Panc1 (cell line): ENCODE measurements around the gene OXCT2. TPM values are rescaled to one million over a fixed set of nuclear protein-coding genes. Genes with fewer than 3 reads are reported as not detected.
"Not testable (repeated sequence)": the region's sequence is repeated elsewhere in the genome, so short reads cannot be mapped to it uniquely, and the experiment has no call there.

Experiments used
- ATAC-seq: fragments of 200-7000 bp; cut with Tn5 transposase; 2 replicates; pipeline ENCODE4 v1.9.1; 2020; ENCODE audit warnings: mild to moderate bottlenecking, moderate library complexity
- BruUV-seq: library from RNA; stranded (reverse); fragments of 400-500 nt; replicated peaks from 2 replicates; lab custom pipeline; 2021; lab: Mats Ljungman, UMichigan
- CTCF ChIA-PET: fragments of 300-600 bp; sonication (Branson Sonifier 250); formaldehyde crosslinking; loops from one replicate; lab custom pipeline; 2022; ENCODE audit warnings: antibody characterized with exemption; lab: Charles Lee
- POLR2A ChIA-PET: fragments of 300-600 bp; sonication (Branson Sonifier 250); formaldehyde crosslinking; loops from one replicate; lab custom pipeline; 2022; ENCODE audit warnings: antibody characterized with exemption; lab: Charles Lee
- DNase-seq: peaks from one replicate; pipeline ENCODE4 v3.0.0-alpha.2; 2010; ENCODE audit warnings: low read depth, low spot score
- H3K27ac ChIP-seq: 2 replicates; pipeline ENCODE4 v1.5.1; 2011; ENCODE audit warnings: mild to moderate bottlenecking, low read length, inconsistent platforms
- H3K27me3 ChIP-seq: fragments of 200-500 bp; sonication (Bioruptor generic); 2 replicates; pipeline ENCODE4 v1.6.0; 2014; ENCODE audit warnings: low read length, inconsistent platforms; ENCODE audit not compliant: control insufficient read depth, insufficient read depth
- H3K36me3 ChIP-seq: fragments of 200-500 bp; sonication (Bioruptor generic); 2 replicates; pipeline ENCODE4 v1.5.1; 2014; ENCODE audit warnings: inconsistent platforms, mild to moderate bottlenecking, low read length, moderate library complexity; ENCODE audit not compliant: control insufficient read depth, insufficient read depth
- H3K4me1 ChIP-seq: 2 replicates; pipeline ENCODE4 v1.5.1; 2011; ENCODE audit warnings: inconsistent platforms, mild to moderate bottlenecking, low read length, moderate library complexity; ENCODE audit not compliant: control insufficient read depth, insufficient read depth
- H3K4me3 ChIP-seq, 2 experiments: 2 replicates each; pipeline ENCODE4 v1.5.1; 2011 to 2012; ENCODE audit warnings: low read depth in 2 of 2, low read length in 2 of 2, mild to moderate bottlenecking in 2 of 2, inconsistent platforms in 1 of 2, moderate library complexity in 1 of 2
- H3K9me3 ChIP-seq: fragments of 200-500 bp; sonication (Bioruptor generic); 2 replicates; pipeline ENCODE4 v1.5.1; 2014; ENCODE audit warnings: low read depth, mild to moderate bottlenecking, inconsistent platforms, low read length, moderate library complexity; ENCODE audit not compliant: control insufficient read depth, insufficient read depth
- POLR2AphosphoS5 ChIP-seq: IDR thresholded peaks from 2 replicates; pipeline ENCODE4 v1.6.1; 2012; ENCODE audit warnings: mild to moderate bottlenecking, low read depth, low read length, moderate library complexity
- SIN3A ChIP-seq: IDR thresholded peaks from 2 replicates; pipeline ENCODE4 v1.6.1; 2012; ENCODE audit warnings: low read depth, mild to moderate bottlenecking, low read length, moderate library complexity, borderline replicate concordance; ENCODE audit not compliant: insufficient read depth
- TCF7L2 ChIP-seq: IDR thresholded peaks from 2 replicates; pipeline ENCODE4 v1.6.1; 2011; ENCODE audit warnings: mild to moderate bottlenecking, low read depth, low read length, inconsistent platforms
- in situ Hi-C: cut with HindIII; loops from 2 replicates; pipeline ENCODE4 v1.10.0; 2016; ENCODE audit warnings: low sequenced_read_pairs, low pct_unique_long_range_greater_than_20kb
- intact Hi-C: fragments of 100-400 bp; cut with micrococcal nuclease; formaldehyde crosslinking; loops from one replicate; pipeline ENCODE4 v1.10.0; 2022; ENCODE audit not compliant: unreplicated experiment
- total RNA-seq: library from RNA; stranded (reverse); gene quantifications from one replicate; pipeline ENCODE4 v1.2.1, GENCODE V29; 2021; ENCODE audit not compliant: unreplicated experiment
- TF ChIP-seq, protein P1 (sequence below): fragments of 450-650 bp; IDR thresholded peaks from 2 replicates; pipeline ENCODE4 v1.5.1; 2017; ENCODE audit warnings: mild to moderate bottlenecking
- TF ChIP-seq, protein P2 (sequence below), 2 experiments: IDR thresholded peaks; 2 replicates each; pipeline ENCODE4 v1.6.1; 2011 to 2012; ENCODE audit warnings: low read depth in 2 of 2, control low read depth in 1 of 2, low read length in 1 of 2, mild to moderate bottlenecking in 1 of 2, moderate library complexity in 1 of 2; ENCODE audit not compliant: insufficient read depth in 1 of 2

The OXCT2 gene
- total RNA-seq, 1 experiment from 2014 or later: 1.9 TPM

DNA sequence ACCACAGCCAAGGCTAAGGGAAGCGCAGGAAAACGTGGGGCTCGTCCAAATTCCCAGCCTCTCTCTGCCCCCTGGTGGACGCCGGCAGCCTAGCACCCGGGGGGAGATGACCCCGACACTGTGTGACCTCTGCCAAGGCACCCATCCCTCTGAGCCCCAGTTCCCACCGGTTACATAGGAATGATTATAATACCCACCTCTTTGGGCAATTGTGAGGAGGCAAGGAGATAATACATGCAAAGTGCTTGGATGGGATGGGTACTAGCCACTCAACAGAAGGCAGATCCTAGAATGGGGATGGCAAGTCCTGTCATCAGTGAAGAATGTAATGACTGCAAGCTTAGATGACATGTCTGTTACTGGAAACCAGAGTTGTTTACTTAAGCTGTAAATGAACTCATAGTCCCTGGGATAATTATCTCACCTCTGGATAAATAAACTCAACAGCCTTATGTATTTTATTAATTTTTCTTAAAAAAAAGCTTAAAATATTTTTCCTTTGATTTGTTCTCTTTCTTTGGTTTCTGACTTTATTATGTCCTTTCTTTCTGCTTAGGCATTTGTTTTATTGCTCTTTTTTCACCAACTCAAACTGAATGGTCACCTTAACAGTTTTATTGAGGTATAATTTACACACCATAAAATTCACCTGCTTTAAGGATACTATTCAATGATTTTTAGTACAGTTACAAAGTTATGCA lies 28.8 kb upstream of the OXCT2 start:
- BruUV-seq: no TSS peak
- POLR2A ChIA-PET: no interaction called here
- intact Hi-C loops: no loop called here
- H3K4me3 ChIP-seq: no peak overlapping the region
- TF ChIP-seq TCF7L2 (no peak), POLR2AphosphoS5 (no peak), SIN3A (no peak)
- TF ChIP-seq, protein P1, sequence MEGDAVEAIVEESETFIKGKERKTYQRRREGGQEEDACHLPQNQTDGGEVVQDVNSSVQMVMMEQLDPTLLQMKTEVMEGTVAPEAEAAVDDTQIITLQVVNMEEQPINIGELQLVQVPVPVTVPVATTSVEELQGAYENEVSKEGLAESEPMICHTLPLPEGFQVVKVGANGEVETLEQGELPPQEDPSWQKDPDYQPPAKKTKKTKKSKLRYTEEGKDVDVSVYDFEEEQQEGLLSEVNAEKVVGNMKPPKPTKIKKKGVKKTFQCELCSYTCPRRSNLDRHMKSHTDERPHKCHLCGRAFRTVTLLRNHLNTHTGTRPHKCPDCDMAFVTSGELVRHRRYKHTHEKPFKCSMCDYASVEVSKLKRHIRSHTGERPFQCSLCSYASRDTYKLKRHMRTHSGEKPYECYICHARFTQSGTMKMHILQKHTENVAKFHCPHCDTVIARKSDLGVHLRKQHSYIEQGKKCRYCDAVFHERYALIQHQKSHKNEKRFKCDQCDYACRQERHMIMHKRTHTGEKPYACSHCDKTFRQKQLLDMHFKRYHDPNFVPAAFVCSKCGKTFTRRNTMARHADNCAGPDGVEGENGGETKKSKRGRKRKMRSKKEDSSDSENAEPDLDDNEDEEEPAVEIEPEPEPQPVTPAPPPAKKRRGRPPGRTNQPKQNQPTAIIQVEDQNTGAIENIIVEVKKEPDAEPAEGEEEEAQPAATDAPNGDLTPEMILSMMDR: peak; percentile 96
- peaks cover 10% of the 10 kb centered on the region; the same call in 1 of the 2 replicates for H3K4me1 ChIP-seq
- peak; percentile 77 for DNase-seq
- CTCF ChIA-PET: interaction anchor here (0.7 to 0.8 kb wide), 4 partner anchors 10 to 215 kb away, joined by 3 to 5 read pairs (median 4); no protein-coding TSS in a partner anchor
- no peaks in the 10 kb centered on the region for H3K36me3 ChIP-seq
- peak; percentile 92 for ATAC-seq
- no peaks in the 10 kb centered on the region for H3K9me3 ChIP-seq
- H3K27me3 ChIP-seq: no peaks in the 10 kb centered on the region
- H3K27ac ChIP-seq: no peak overlapping the region
- in situ Hi-C loops: no loop called here

DNA sequence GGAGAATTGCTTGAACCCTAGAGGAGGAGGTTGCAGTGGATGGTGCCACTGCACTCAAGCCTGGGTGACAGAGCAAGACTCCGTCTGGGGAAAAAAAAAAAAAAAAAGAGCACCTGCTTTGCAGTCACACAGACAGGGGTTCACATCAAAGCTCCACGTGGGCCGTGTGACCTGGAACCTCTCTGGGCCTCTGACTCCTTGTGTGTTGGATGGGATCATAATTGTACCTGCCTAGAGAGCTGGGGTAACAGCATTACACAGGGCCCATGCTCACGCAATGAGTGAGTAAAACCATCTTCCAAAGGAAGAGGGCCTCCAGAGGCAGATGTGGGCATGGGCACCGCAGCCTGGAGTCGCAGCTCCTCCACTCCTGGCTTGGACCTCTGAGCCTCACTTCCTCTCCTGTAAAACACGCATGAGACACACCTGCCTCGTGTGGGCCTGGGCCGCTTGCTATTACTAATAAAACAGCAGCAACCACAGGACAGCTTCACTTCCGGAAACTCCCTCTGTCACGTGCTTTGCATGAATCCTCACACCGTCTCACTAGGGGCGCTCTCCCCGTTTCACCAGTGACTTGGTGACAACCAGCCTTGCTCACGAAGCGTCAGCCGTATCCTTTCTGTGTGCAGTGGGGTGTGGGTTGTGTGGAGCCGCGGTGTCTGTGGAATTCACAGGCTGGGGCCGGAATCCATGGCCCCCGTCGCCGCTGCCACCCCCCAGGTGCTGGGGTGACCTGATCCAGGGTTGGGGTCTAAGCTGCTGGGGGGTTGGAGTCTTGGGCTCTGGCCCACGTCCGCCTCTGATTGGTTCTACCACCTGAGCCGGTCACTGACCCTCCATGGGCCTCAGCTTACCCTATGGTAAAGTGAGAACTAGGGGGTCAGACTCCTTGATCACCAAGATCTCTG lies 28.0 kb upstream of the OXCT2 start:
- H3K27me3 ChIP-seq, BruUV-seq, H3K4me3 ChIP-seq, H3K4me1 ChIP-seq, in situ Hi-C loops, H3K27ac ChIP-seq, H3K9me3 ChIP-seq, H3K36me3 ChIP-seq, DNase-seq, intact Hi-C loops: not testable (repeated sequence)
- peak; percentile 67 for ATAC-seq
- ChIA-PET CTCF (interaction anchor here (0.7 kb wide), 1 partner anchor 220 kb away, joined by 6 read pairs; no protein-coding TSS in a partner anchor), POLR2A (interaction anchor here (0.7 kb wide), 1 partner anchor 408 kb away, joined by 3 read pairs; no protein-coding TSS in a partner anchor)

DNA sequence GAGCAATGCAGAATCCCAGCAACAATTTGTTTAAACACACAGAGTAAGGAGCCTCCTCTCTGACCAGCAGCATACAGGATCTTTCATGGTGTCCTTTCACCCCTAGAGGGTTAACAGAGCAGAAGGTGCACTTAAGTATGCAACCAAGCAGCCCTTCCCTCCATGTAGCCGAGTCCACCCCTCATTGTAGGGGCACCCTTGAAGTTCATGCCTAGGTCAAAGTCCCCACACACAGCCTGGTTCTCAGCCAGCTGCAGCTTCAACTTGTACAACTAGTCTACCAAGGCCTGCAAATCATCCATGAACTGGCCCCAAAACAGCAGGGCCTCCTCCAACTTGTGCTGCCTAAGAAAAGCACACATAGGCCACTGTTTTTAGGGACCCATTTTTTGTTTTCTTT lies 24.5 kb upstream of the OXCT2 start:
- intact Hi-C loops (no loop called here), in situ Hi-C loops (no loop called here)
- no peak for DNase-seq
- no TSS peak for BruUV-seq
- Histone ChIP-seq H3K4me1 (peaks cover 10% of the 10 kb centered on the region; the same call in 1 of the 2 replicates), H3K27me3 (no peaks in the 10 kb centered on the region), H3K9me3 (no peaks in the 10 kb centered on the region), H3K4me3 (no peak overlapping the region), H3K27ac (no peak overlapping the region), H3K36me3 (no peaks in the 10 kb centered on the region)
- no peak for ATAC-seq
- ChIA-PET CTCF (no interaction called here), POLR2A (no interaction called here)
- TF ChIP-seq POLR2AphosphoS5 (no peak), TCF7L2 (no peak), SIN3A (no peak)
- TF ChIP-seq, protein P2, sequence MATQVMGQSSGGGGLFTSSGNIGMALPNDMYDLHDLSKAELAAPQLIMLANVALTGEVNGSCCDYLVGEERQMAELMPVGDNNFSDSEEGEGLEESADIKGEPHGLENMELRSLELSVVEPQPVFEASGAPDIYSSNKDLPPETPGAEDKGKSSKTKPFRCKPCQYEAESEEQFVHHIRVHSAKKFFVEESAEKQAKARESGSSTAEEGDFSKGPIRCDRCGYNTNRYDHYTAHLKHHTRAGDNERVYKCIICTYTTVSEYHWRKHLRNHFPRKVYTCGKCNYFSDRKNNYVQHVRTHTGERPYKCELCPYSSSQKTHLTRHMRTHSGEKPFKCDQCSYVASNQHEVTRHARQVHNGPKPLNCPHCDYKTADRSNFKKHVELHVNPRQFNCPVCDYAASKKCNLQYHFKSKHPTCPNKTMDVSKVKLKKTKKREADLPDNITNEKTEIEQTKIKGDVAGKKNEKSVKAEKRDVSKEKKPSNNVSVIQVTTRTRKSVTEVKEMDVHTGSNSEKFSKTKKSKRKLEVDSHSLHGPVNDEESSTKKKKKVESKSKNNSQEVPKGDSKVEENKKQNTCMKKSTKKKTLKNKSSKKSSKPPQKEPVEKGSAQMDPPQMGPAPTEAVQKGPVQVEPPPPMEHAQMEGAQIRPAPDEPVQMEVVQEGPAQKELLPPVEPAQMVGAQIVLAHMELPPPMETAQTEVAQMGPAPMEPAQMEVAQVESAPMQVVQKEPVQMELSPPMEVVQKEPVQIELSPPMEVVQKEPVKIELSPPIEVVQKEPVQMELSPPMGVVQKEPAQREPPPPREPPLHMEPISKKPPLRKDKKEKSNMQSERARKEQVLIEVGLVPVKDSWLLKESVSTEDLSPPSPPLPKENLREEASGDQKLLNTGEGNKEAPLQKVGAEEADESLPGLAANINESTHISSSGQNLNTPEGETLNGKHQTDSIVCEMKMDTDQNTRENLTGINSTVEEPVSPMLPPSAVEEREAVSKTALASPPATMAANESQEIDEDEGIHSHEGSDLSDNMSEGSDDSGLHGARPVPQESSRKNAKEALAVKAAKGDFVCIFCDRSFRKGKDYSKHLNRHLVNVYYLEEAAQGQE (IDR thresholded peaks at IDR 0.05; ENCODE audit: insufficient read depth in 1 of 2, low read depth in 2 of 2, low read length in 1 of 2): no peak
- TF ChIP-seq, protein P1: no peak
